ENCODE results near the gene FEM1A.

DNA sequence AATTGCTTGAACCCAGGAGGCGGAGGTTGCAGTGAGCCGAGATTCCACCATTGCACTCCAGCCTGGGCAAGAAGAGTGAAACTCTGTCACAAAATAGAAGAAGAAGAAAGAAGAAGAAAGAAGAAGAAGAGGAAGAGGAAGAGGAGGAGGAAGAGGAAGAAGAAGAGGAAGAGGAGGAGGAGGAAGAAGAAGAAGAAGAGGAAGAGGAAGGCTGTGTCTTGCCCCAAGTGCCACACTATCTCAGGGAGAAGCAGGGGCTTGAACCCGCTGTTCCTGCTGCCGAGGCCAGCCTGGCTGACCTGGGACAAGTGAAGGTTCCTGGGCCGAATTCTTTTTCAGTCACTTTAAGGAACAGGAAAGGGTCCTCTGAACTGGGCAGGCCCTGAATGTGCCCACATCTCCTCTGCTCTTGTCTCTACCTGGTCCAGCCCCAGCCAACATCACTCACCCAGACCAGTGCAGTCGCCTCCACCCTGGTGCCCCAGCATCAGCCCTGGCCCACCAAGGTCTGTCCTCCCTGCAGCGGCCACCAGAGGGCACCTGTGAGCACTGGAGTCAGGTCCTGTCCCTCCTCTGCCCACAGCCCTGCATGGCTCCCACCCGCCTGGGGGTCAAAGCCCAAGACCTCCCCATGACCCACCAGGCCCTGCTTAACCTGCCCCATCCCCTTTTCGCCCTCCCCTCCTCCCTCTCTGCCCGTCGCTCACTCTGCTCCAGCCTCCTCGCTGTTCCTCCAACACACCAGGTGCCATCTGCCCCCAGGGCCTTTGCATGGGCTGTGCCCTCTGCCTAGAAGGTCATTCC is 20.0 kb downstream of the FEM1A start:
- TF ChIP-seq, protein P1, sequence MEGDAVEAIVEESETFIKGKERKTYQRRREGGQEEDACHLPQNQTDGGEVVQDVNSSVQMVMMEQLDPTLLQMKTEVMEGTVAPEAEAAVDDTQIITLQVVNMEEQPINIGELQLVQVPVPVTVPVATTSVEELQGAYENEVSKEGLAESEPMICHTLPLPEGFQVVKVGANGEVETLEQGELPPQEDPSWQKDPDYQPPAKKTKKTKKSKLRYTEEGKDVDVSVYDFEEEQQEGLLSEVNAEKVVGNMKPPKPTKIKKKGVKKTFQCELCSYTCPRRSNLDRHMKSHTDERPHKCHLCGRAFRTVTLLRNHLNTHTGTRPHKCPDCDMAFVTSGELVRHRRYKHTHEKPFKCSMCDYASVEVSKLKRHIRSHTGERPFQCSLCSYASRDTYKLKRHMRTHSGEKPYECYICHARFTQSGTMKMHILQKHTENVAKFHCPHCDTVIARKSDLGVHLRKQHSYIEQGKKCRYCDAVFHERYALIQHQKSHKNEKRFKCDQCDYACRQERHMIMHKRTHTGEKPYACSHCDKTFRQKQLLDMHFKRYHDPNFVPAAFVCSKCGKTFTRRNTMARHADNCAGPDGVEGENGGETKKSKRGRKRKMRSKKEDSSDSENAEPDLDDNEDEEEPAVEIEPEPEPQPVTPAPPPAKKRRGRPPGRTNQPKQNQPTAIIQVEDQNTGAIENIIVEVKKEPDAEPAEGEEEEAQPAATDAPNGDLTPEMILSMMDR (IDR thresholded peaks at IDR 0.05) = peak; percentile 78 to 94 (median 89)
- TF ChIP-seq POLR2A (IDR thresholded peaks at IDR 0.05) = no peak

All from right lobe of liver (tissue), 4 donors.